GM21786 (cell line): ENCODE measurements around the gene ENAH.
"Not testable (repeated sequence)": the region's sequence is repeated elsewhere in the genome, so short reads cannot be mapped to it uniquely, and the experiment has no call there.

Experiments used
- ATAC-seq: cut with Tn5 transposase; IDR thresholded peaks from one replicate; pipeline ENCODE4 v1.9.1; 2021; ENCODE audit not compliant: unreplicated experiment

The ENAH gene

DNA sequence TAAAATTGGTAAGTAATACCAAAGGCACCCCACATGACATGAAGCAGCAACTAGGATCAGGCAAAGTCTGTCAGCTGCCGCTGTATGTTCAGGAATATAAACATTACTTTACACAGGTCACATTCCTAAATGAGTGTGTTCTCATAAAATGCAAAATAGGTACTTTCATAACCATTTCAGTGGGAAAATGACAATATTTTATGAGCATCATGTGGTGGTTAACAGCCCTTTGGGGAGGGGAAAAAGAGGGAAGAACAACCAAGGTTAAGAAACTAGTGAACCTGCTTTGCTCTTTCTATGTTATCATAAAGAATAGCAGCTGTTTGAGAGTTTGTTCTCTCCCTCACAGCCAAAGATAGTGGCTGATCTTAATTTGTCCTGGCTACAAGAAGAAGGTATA lies 119.7 kb downstream of the ENAH start:
- no peak for ATAC-seq

DNA sequence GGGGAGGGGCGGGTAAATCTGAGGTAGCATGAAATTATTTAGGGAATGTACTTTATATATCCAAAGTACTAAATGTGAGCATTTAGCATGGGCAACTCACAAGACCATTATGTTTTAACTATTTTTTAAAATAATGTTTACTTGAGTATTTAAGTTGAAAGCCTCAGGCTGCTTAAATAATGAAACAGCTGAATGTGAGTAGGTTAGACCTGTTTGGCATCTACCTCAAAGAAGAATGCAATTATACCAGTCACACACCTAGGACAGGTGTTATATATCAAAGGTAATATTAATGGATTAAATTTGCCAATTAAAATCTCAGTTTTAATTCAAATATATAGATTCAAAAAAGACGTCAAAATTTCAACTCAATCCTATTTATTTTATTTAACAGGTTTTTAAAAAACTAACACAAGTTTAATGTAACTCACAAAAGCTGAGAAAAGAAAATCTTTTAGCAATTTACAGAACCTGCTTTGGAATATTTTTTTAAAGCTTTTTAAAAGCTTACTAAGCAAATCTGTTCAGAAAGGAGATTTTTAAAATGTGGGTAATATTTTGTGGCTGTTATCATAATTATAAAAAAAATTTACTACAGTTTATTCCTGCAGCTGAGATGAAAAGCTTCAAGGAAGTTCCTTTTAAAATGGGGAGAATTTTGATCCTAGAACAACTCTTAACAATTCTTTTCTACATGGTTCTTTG lies 120.5 kb downstream of the ENAH start:
- ATAC-seq = no peak

DNA sequence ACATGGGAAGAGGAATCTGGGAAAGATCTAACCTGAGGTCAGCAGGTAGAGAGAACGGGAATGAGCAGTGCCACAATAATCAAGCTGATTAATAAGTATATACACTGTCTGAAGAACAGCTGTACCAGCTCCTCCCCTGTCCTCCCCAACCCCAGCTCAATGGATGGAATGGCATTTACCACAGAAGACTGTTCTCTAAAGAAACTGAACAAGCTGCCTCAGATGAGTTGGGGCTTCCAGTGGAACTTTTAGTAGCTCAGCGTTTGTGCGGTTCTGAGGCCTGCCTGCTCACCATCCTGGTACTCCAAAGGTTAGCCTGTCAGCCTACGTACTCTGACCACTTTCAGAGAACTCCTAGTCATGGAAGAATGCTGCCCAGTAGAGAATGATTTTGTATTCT lies 123.2 kb downstream of the ENAH start:
- ATAC-seq = no peak

DNA sequence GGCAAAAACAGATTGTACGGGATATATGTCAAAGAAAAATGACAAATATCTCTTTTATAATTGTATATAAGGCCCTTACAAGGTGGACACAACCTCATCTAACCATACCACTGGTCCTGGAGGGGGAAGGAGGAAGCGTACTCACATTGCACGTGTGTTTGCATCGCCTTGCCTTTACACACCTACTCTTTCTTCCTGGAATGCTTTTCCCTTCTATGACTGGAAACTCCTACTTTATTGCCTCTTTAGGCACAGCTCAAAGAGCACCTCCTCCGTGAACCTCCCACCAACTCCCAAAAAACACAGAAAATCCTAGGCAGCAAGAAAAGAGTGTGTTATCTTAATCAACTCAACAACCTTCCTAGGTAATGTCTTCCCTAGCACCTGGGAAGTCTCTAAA lies 125.3 kb downstream of the ENAH start:
- ATAC-seq = no peak

DNA sequence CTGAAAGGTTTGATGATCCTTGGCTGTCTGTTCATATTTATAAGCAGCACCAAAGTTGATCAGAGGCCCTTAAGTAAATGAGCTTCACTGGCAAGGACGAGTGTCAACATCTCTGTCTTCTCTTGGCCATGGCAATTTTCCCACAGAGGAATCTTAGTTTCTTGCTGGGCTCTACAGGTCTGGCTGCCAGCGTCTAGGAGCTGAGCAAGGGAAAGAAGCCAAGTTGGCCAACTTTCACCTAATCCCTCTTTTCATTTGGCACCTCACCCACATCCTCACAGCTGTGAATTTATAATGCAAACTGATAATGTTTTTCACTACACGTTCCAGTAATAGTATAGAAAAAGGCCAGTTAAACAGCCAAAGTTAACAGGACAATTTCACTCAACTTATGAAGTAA lies 126.0 kb downstream of the ENAH start:
- no peak for ATAC-seq

DNA sequence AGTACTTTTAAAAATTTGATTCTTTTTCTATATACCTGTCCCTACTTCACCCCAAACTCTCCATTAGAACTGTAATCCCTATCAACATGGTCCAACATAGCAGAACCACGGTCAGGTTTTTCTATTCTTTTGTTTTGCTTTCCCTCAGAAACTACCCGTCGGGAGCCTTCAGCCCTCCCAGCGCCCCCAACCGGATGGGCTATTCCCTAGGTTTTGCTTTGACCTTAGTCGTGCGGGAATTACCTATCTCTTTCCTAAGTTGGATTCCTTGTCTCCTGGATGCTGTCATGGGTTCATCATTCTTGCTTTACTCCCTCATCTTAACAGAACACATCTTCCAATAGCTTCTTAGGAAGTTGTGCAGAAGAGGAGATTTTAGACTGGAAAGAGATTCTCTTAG lies 127.5 kb downstream of the ENAH start:
- ATAC-seq = no peak

DNA sequence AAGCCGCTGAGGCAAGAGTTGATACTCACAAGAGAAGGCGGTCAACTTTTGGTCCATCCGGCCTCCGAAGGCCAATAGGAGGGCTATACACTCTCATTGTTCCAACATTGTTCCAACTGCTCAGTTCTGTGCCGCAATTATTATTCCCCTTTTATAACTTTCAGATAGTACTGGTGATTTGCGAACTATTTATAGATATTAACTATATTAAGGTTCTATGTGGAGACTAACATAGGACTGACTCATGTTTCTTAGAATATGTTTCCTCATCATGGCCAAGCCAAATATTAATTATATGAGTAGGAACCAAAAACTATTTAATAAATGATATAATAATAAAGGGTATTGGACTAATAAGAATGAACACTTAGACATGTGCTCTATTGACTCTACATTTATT lies 128.4 kb downstream of the ENAH start:
- ATAC-seq = no peak

DNA sequence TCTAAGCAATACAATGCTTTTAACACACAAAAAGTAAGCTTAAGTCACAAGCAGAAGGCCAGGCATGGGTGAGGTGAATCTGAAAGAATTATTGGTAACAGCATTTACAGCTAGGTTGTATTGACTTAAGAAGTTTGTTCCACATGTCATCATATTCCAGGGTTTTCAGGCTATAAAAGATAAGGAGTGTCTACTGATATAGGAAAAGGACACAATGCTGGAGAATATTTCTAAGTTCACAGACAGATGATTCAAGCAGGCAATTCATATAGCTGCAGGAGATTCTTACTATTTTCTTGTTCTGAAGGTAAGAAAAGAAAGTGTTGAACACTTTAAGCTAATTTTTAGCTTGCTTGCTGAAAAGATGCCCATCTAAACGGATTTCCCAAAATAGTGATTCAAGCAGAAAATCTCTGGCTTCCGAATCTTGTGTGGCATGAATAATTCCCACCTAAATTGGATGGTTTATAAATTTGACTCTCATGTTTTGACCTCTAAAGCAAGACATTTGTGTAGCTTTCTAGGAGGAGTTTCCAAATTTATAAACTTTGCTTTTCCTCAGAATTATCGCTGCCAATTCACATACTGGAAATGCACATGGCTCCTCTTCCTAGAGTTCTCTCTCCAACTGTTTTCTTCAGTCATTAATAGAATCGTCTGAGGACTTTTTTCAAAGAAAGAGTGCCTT lies 129.5 kb downstream of the ENAH start:
- no peak for ATAC-seq

DNA sequence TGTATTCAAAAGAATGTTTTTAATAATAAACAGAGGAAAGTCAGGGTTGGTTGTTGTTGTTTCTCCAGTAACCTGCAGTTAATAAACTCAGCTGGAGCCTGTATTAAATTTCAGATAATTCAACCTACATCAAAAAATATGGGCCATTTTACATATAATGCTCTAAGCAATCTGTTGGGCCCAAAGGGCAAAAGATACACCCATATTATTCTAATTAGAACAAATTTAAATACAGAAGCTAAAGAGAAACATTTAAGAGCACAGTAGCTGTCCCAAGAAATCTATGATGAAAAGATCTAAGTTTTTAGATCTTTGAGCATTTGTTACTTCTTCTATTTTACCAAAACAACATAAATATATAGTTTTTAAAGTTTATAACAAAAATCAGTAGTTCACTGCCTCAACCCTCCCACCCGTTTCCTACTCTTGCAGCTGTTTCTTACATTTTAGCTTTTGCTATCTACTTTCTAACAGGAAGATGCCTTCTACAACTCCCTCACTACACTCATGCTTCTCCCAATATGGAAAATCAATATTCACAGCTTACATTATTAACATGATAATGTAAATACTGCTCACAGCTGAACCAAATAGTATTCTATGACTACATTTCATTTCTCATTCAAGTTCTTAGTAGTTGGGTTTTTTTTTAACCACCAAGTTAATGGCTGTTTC lies 130.2 kb downstream of the ENAH start:
- no peak for ATAC-seq

DNA sequence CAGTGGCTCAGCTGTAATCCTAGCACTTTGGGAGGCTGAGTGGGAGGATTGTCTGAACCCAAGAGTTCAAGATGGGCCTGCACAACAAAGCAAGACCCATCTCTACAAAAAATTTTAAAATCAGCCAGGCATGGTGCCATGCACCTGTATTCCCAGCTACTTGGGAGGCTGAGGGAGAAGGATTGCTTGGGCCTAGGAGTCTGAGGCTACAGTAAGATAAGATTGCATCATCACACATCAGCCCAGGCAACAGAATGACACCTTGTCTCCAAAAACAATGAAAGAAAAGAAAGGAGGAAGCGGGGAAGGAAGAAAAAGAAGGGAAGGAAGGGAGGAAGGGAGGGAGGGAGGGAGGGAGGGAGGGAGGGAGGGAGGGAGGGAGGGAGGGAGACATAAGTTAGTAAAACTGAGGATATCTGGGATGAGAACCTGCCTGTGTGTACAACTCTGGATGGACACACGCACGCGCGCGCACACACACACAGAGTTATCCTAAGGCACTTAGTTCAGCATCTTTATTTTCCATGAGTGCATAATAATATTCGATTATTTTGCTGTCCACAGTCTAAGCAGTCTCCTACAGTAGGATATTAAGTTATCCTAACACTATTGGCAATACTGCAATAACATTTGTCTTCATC lies 132.2 kb downstream of the ENAH start:
- no peak for ATAC-seq

DNA sequence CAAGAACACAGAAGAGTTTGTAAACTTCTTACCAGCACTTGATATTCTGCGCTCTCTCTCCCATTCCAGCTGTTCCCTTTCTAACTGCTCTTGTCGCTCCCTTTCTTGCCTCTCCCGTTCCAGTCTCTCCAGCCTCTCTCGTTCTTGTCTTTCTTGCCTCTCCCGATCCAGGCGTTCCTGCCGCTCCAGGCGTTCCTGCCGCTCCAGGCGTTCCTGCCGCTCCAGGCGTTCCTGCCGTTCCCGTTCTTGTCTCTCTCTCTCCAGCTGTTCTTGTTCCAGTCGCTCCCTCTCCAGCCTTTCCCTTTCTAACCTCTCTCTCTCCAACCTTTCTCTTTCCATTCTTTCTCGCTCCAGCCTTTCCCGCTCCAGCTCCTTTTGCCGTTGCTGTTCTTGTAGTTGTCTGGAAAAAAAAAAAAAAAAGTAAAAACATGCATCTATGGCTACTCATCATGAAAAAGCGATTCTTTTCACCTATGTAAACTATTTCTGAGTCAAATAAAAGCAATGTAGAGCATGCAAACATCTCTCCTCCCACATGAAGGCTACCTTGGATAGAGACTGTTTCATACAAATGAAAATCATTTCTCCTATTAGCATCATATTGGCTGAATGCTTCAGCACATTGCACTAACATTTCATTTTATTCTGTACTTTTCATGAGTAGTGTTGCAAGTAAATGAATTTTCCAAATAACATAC lies 133.6 kb downstream of the ENAH start:
- no peak for ATAC-seq

DNA sequence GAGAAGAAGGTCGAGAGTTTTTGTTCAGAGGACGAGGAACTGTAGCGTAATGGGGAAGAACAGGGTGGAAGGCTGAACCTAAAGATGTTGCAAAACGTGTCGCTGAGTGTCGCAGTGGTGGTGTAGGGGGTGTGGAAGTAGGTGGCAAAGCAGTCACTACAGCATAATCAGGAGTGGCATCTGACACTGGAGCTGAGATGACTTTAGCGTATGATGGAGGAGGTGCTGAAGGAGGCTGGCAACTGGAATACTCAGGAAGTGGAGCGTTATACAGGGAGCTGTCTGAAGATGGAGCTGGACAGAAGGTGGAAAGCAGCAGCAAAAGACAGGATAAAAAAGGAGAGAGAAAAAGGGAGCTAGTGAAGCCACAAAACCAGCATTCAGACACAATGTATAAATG lies 135.2 kb downstream of the ENAH start:
- no peak for ATAC-seq

DNA sequence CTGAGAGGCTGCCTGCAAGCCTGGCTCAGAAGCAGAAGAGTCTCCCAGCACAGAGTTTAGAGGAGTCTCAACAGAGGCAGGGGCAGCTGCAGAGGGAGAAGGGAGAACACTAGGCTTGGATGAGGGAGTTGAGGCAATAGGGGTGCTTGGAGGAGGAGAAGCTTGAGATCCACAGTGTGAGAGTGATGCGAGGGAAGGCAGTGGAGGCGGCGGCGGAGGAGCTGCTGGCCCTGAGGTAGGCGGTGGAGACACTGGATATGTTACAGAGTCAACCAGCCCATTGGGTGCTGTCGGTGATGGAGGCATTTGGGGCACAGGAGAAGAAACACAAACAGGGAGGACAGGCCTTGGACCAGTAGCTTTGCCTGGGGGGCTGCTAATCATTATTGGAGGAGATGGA lies 135.7 kb downstream of the ENAH start:
- ATAC-seq = no peak

DNA sequence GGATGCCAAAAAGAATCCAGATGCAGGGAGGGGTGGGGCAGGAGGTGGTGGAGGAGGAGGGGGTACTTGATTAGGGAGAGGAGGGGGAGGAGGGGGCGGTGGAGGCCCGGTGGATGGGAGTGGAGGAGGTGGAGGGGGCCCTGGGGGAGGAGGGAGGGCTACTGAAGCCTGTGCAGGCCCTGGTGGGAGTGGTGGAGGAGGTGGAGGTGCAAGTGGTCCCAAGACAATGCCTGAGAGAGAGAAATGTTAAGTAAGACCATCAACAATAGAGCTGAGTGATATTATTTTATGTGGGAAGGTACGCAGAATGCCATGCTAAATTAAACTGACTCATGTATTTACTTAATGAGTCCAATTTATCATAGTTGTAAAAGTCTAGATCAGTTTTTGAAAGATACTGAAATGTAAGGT lies 138.2 kb downstream of the ENAH start:
- no peak for ATAC-seq

DNA sequence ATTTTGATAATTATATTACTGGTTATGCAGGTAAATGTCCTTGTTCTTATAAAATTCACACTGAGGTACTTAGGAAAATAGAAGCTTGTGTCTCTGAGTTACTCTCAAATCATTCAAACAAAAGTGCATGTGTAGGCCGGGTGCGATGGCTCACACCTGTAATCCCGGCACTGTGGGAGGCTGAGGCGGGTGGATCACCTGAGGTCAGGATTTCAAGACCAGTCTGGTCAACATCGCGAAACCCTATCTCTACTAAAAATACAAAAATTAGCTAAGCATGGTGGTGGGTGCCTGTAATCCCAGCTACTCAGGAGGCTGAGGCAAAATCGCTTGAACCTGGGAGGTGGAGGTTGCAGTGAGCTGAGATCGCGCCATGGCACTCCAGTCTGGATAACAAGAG lies 139.3 kb downstream of the ENAH start:
- ATAC-seq = not testable (repeated sequence)

DNA sequence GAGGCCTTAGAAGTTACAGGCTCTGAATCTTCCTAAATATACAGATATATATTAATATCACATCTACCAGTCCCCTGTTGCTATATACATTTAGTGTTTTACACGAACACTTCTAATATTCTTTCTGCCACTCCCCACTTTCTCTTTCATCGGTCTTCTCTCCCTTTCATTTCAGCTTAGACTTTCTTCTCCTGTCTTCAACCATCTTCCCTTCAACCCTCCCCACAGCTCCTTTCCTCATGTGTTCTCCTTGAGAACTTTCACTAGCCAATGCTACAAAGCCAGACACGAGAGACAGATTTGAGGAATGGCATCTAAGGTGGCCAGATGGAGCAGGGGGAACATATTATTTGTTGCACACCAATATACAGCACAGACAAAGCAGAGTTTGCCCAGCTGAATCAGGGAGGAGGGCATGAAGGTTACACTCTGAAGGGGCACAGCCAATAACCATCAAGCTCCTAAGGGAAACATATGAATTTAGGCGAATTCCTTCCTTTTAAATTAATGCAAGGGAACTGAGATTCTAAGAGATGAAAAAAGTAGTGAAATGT lies 141.0 kb downstream of the ENAH start:
- ATAC-seq = no peak

DNA sequence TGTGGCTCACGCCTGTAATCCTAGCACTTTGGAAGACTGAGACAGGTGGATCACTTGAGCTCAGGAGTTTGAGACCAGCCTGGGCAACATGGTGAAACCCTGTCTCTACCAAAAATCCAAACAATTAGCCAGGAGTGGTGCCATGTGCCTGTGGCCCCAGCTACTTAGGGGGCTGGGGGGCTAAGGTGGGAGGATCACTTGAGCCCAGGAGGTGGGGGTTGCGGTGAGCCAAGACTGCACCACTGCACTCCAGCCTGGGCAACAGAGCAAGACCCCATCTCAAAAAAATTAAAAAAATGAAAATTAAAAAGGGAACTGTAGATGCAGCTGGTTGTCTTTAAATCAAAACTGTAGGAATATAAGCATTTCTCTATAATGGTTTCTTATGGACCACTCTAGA lies 142.2 kb downstream of the ENAH start:
- ATAC-seq = not testable (repeated sequence)

DNA sequence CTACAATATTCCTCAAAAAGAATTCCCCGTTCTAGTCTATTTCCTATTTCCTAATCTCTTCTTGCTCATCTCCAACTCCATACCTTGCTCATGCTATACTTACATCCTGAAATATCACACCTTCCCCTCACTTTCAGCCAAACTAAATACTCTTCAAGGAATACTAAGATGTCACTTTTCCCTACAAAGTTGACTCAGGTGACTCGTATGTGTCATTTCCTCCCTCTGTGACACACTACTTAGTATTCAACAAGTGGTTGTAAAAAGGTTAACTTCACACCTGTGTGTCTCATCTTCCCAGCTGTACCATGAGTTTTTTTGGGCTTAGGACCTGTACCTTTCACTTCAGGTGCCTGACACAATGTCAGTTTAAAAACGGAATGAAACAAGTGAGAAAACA lies 143.2 kb downstream of the ENAH start:
- ATAC-seq = no peak

DNA sequence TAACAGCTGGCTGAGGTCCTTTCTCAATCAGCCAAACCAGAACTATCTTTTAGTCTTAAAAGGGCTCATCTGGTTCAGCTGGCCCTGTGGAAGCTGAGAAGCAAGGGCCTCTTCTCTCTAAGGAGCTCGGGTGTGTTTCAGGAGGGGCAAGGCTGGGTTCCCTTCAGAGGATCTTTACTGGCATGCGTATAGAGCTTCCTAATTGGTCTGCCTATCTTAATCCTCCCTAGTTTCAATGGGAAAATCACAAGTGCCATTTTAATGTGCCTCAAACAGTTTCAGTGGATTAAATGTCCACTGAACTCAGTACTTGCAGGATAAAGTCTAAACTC lies 143.6 kb downstream of the ENAH start:
- ATAC-seq = no peak

DNA sequence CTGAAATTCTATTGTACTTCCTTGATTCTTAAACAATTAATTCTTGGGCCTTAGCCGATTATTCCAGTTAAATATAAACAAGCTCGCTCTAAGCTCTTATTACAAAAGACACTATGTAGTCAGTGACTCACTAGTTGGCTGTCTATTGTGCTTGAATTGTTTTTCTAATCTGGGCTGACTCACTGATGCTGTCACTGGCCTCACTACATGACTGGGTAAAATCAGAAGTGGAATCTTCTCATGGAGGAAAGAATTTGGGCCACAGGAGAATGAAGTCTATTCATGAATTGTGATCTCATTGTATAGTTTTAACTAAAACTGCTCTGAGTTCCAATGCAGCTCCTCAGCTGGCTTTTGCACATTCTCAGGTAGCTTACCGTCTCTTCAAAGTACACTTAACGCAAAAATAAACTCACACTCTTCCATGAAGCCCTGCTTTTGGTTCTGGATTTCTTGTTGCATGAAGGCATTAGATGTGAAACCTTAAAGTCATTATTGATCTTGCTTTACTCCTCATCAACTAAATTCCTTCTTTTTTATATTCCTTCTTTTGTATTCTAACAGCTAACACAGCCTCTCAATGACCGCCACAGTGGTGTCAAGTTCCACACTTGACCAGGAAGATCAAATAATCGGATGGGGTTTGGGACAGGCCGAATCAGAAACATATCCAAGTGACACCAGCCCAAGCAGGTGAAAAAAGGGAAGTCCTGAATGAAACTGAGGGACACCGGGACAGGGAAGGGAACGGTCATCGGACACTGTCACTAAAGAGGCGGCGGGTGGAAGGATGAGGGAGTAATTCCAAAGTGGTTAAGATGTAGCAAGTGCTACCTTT lies 144.2 kb downstream of the ENAH start:
- no peak for ATAC-seq
